Activated CD4-positive, alpha-beta memory T cell treated with anti-CD3 and anti-CD28 coated beads for 36 hours (primary cell): ENCODE data around the gene E2F2. TPM values are rescaled to one million over a fixed set of nuclear protein-coding genes. Genes with fewer than 3 reads are reported as not detected.
A peak's percentile ranks its signal among the peaks of the same experiment; 100 is the strongest.

Source experiments
- CTCF ChIA-PET: fragments of 350-600 bp; sonication (Branson Sonifier 250); formaldehyde crosslinking; loops from one replicate; lab custom pipeline; 2021; ENCODE audit warnings: antibody characterized with exemption, inconsistent platforms; lab: Charles Lee
- POLR2A ChIA-PET: fragments of 350-600 bp; sonication (Branson Sonifier 250); formaldehyde crosslinking; loops from one replicate; lab custom pipeline; 2021; ENCODE audit warnings: antibody characterized with exemption; lab: Charles Lee
- DNase-seq: peaks from one replicate; pipeline ENCODE4 v3.0.0-alpha.2; 2020
- H3K27ac Mint-ChIP-seq: one replicate; pipeline ENCODE4 v1.8.0; 2021; ENCODE audit warnings: mixed read lengths
- H3K27me3 Mint-ChIP-seq: one replicate; pipeline ENCODE4 v1.8.0; 2021; ENCODE audit warnings: mixed read lengths
- H3K36me3 Mint-ChIP-seq: one replicate; pipeline ENCODE4 v1.8.0; 2021; ENCODE audit warnings: mixed read lengths
- H3K4me1 Mint-ChIP-seq: one replicate; pipeline ENCODE4 v1.8.0; 2021; ENCODE audit warnings: low read depth, mixed read lengths
- H3K4me3 Mint-ChIP-seq: one replicate; pipeline ENCODE4 v1.8.0; 2021; ENCODE audit warnings: mild to moderate bottlenecking, mixed read lengths
- H3K9me3 Mint-ChIP-seq: one replicate; pipeline ENCODE4 v1.8.0; 2021; ENCODE audit warnings: mixed read lengths
- intact Hi-C: fragments of 100-400 bp; cut with micrococcal nuclease; formaldehyde crosslinking; loops from one replicate; pipeline ENCODE4 v1.15.1; 2023
- total RNA-seq, 2 experiments: library from RNA; stranded (reverse); gene quantifications; one replicate each; pipeline ENCODE4 v1.2.3, GENCODE V29; 2021

Gene E2F2
- total RNA-seq, 2 experiments from 2014 or later, result 22.1 to 26.3 TPM

DNA sequence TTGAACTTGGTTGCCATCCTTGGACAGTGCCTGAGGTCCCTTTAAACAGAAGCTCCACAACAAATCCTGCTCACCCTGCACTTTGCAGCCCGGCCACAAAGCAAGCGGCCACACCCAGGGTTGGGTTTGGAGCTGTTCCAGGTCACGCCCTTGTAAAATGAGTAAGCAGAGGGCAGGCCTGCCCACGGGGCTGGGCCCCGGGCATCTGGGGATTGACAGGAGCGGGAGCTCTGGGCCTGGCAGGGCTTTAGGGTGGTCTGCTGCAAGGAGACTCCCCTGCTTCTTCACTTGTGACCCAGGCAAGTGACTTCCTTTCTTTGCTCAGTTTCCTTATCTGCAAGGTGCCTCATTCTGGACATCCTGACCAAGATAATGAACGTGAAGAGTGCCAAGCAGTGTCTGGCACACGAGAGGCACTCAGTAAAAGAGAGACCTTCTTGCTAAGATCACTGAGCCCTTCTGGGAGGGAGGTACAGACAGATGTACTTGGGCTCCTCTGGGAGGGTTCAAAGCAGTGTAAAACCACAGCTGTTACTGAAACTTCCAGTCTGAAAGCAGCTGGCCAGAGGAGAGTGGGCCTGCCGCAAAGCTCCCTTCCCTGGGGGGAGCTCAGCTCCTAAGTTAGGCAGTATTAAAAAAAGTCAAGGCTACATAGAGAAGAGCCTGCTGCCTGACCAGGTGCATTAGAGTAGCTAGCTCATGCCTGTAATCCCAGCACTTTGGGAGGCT is 2.6 kb downstream of the E2F2 start:
- no peaks in the 10 kb centered on the region for H3K27me3 Mint-ChIP-seq
- H3K4me1 Mint-ChIP-seq, result peaks cover 75% of the 10 kb centered on the region
- intact Hi-C loops, result no loop called here

DNA sequence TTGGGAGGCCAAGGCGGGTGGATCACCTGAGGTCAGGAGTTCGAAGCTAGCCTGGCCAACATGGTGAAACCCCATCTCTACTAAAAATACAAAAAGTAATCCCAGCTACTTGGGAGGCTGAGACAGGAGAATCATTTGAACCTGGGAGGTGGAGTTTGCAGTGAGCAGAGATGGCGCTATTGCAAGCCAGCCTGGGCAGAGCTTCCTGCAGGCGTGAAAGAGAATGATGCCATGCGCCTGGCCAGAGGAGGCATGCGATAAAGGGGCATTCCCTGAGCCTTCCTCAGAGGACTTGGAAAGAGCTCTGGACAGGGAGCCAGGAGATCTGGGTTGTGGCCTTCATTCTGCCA is 3.2 kb downstream of the E2F2 start:
- CTCF ChIA-PET, result interaction anchor here (1.1 to 11.2 kb wide), 12 partner anchors 9 to 110 kb away, joined by 3 to 170 read pairs (median 6); partner anchors contain the start of gene ASAP3
- POLR2A ChIA-PET, result interaction anchor here (1.0 to 1.9 kb wide), 2 partner anchors 12 to 20 kb away, joined by 3 to 5 read pairs; no protein-coding TSS in a partner anchor
- H3K9me3 Mint-ChIP-seq, result no peaks in the 10 kb centered on the region
- H3K27ac Mint-ChIP-seq, result no peak overlapping the region
- no peak for DNase-seq
- intact Hi-C loops, result no loop called here
- peak overlapping the region; percentile 85 for H3K4me3 Mint-ChIP-seq
- peaks cover 15% of the 10 kb centered on the region for H3K36me3 Mint-ChIP-seq
- peaks cover 75% of the 10 kb centered on the region for H3K4me1 Mint-ChIP-seq
- no peaks in the 10 kb centered on the region for H3K27me3 Mint-ChIP-seq

More for the DNA sequence above, 2.6 kb downstream of the E2F2 start:
- no peaks in the 10 kb centered on the region for H3K9me3 Mint-ChIP-seq
- H3K27ac Mint-ChIP-seq, result peak overlapping the region; percentile 61
- POLR2A ChIA-PET, result interaction anchor here (1.0 to 1.9 kb wide), 2 partner anchors 12 to 21 kb away, joined by 3 to 5 read pairs; no protein-coding TSS in a partner anchor
- peak overlapping the region; percentile 85 for H3K4me3 Mint-ChIP-seq
- peaks cover 14% of the 10 kb centered on the region for H3K36me3 Mint-ChIP-seq
- CTCF ChIA-PET, result interaction anchor here (1.1 to 11.2 kb wide), 12 partner anchors 9 to 109 kb away, joined by 3 to 170 read pairs (median 6); partner anchors contain the start of gene ASAP3
- peak; percentile 91 for DNase-seq

- no peak for DNase-seq
- Mint-ChIP-seq H3K27ac (no peak overlapping the region), H3K9me3 (no peaks in the 10 kb centered on the region), H3K36me3 (peaks cover 19% of the 10 kb centered on the region), H3K27me3 (no peaks in the 10 kb centered on the region), H3K4me1 (peaks cover 76% of the 10 kb centered on the region), H3K4me3 (no peak overlapping the region)
- intact Hi-C loops, result no loop called here
- POLR2A ChIA-PET, result interaction anchor here (1.9 kb wide), 1 partner anchor 20 kb away, joined by 5 read pairs; no protein-coding TSS in a partner anchor
- CTCF ChIA-PET, result interaction anchor here (1.2 to 11.2 kb wide), 10 partner anchors 8 to 110 kb away, joined by 3 to 170 read pairs (median 6); partner anchors contain the start of gene ASAP3
Observed at GRCh38 chr1:23527366-23527765, 3.7 kb downstream of the E2F2 start.

DNA sequence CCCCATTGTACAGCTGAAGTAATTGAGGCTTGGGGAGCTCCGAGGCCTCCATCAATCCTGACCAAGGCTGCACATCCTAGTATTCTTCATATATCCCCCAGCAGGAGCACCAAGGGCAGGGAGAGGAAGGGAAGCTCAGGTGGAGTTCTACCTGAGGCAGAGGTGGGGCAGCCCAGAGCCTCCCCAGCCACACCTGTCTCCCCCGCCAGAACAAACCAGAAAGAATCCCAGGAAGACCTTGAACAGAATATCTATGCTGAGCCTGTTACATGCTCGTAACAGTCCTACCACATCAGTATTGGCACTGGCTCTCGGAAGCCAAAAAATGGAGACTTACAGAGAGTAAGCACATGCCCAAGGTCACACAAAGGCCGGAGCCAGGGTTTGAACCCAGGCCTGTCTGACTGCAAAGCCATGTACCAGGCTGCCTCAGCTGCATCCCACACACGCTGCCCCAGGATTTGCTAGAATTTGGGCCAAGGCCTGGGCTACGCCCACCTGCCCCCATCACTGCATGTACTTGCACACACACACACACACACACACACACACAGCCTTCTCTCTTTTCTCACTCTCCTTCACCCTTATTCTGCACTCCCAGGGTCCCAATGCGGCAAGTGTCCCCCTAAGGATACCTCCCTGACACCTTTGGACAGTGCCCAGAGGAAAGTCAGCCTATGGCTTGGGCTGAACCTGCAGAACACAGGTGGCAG is 4.5 kb downstream of the E2F2 start:
- H3K4me1 Mint-ChIP-seq, result peaks cover 67% of the 10 kb centered on the region
- no peak for DNase-seq
- no peak overlapping the region for H3K27ac Mint-ChIP-seq
- no peaks in the 10 kb centered on the region for H3K27me3 Mint-ChIP-seq
- no peak overlapping the region for H3K4me3 Mint-ChIP-seq
- ChIA-PET POLR2A (interaction anchor here (1.5 kb wide), 1 partner anchor 32 kb away, joined by 3 read pairs; no protein-coding TSS in a partner anchor), CTCF (interaction anchor here (1.9 to 11.2 kb wide), 4 partner anchors 13 to 111 kb away, joined by 7 to 170 read pairs (median 42); no protein-coding TSS in a partner anchor)
- peaks cover 28% of the 10 kb centered on the region for H3K36me3 Mint-ChIP-seq
- no peaks in the 10 kb centered on the region for H3K9me3 Mint-ChIP-seq
- intact Hi-C loops, result no loop called here

DNA sequence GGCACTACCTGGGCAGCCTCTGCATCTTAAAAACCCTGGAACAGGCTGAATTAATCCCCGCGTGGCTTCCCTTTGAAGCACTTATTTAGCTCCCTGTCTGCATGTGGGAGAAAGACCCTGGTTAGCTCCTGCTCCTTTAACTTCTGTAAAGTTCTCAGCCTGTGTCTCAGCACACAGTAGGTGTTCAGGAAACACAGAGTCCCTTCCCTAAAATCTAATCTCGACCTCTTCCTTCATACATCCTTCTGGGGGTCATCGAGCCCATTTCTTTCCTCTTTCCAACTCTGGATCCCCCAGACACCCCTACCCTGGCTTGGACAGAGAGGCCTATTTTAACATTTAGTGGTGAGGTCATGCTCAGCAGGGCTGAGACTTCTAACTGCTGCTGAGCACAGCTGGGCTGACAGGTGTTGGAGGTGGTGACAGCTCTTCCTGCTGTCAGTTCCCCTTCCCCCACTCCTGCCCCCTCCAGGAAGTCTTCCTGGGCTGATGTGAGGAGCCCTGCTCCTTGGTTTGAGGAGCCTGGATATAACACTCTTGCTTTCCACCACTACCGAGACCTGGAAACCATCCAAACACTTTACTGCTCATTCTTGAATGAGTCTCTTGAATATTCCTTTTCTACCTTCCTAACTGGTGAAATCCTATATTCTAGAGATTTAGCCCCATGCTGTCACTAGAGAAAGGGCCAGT is 5.3 kb downstream of the E2F2 start:
- Mint-ChIP-seq H3K4me1 (peaks cover 62% of the 10 kb centered on the region), H3K4me3 (peak overlapping the region; percentile 6), H3K36me3 (peaks cover 32% of the 10 kb centered on the region), H3K27ac (peak overlapping the region; percentile 32), H3K27me3 (no peaks in the 10 kb centered on the region), H3K9me3 (no peaks in the 10 kb centered on the region)
- peak; percentile 31 for DNase-seq
- CTCF ChIA-PET, result interaction anchor here (0.7 to 11.2 kb wide), 7 partner anchors 8 to 112 kb away, joined by 3 to 170 read pairs (median 4); no protein-coding TSS in a partner anchor
- intact Hi-C loops, result no loop called here
- POLR2A ChIA-PET, result interaction anchor here (1.1 to 1.7 kb wide), 3 partner anchors 10 to 32 kb away, joined by 3 to 4 read pairs (median 4); no protein-coding TSS in a partner anchor

DNA sequence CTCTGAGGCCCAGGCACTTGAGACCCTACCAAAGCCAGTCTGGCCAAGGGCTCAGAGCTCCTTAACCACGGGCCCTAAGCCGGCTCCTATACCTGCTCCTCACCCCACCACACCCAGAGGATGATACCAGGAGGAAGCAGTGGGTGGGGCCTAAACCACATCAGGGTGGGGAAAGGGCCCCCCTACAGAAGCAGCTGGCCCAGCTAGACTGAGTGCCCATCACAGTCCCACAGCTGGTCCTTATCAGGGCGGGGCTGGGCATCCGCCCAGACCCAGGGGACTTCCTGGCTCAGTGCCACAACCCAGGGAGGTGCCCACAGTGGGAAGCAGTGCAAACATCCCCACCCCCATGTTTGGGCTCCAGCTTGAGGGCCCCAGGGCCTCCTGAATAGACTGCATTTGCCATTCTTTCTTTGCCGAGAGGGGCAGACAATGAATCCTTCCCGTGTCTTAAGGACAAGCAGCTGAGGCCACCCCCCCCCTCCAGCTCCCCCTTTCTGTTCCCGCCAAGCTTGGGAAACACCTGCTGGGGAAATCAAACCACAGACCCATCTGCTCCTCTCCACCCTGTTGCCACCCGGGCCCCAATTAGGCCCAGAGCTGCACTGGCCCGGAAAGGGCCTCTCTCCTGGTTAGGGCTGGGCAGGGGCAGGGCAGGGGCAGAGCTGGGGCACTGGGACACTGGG is 6.2 kb downstream of the E2F2 start:
- CTCF ChIA-PET, result interaction anchor here (0.7 to 11.2 kb wide), 7 partner anchors 9 to 113 kb away, joined by 3 to 170 read pairs (median 4); no protein-coding TSS in a partner anchor
- intact Hi-C loops, result no loop called here
- Mint-ChIP-seq H3K4me1 (peaks cover 62% of the 10 kb centered on the region), H3K27me3 (no peaks in the 10 kb centered on the region), H3K9me3 (no peaks in the 10 kb centered on the region), H3K4me3 (no peak overlapping the region), H3K36me3 (peaks cover 32% of the 10 kb centered on the region), H3K27ac (peak overlapping the region; percentile 33)
- POLR2A ChIA-PET, result interaction anchor here (1.1 to 1.7 kb wide), 3 partner anchors 9 to 17 kb away, joined by 4 read pairs; no protein-coding TSS in a partner anchor
- DNase-seq, result peak; percentile 38

GRCh38 chr1:23524163-23524562 is 6.9 kb downstream of the E2F2 start:
- CTCF ChIA-PET, result interaction anchor here (1.3 to 11.2 kb wide), 5 partner anchors 10 to 113 kb away, joined by 4 to 170 read pairs (median 11); no protein-coding TSS in a partner anchor
- H3K36me3 Mint-ChIP-seq, result peaks cover 29% of the 10 kb centered on the region
- no peak for DNase-seq
- no peak overlapping the region for H3K27ac Mint-ChIP-seq
- POLR2A ChIA-PET, result interaction anchor here (1.4 to 1.7 kb wide), 2 partner anchors 8 to 9 kb away, joined by 4 read pairs; no protein-coding TSS in a partner anchor
- H3K4me1 Mint-ChIP-seq, result peaks cover 56% of the 10 kb centered on the region
- no peaks in the 10 kb centered on the region for H3K27me3 Mint-ChIP-seq
- no peaks in the 10 kb centered on the region for H3K9me3 Mint-ChIP-seq
- intact Hi-C loops, result no loop called here
- no peak overlapping the region for H3K4me3 Mint-ChIP-seq

GRCh38 chr1:23522244-23522982 is 8.6 kb downstream of the E2F2 start:
- POLR2A ChIA-PET, result no interaction called here
- intact Hi-C loops, result loop anchor here (1.0 kb wide), 1 partner anchor 11 kb away; no protein-coding TSS in a partner anchor
- Mint-ChIP-seq H3K9me3 (no peaks in the 10 kb centered on the region), H3K36me3 (peaks cover 39% of the 10 kb centered on the region), H3K4me1 (peaks cover 39% of the 10 kb centered on the region), H3K27ac (no peak overlapping the region), H3K4me3 (no peak overlapping the region), H3K27me3 (no peaks in the 10 kb centered on the region)
- CTCF ChIA-PET, result interaction anchor here (0.6 to 2.6 kb wide), 5 partner anchors 11 to 154 kb away, joined by 3 to 24 read pairs (median 4); no protein-coding TSS in a partner anchor
- DNase-seq, result peak; percentile 34

DNA sequence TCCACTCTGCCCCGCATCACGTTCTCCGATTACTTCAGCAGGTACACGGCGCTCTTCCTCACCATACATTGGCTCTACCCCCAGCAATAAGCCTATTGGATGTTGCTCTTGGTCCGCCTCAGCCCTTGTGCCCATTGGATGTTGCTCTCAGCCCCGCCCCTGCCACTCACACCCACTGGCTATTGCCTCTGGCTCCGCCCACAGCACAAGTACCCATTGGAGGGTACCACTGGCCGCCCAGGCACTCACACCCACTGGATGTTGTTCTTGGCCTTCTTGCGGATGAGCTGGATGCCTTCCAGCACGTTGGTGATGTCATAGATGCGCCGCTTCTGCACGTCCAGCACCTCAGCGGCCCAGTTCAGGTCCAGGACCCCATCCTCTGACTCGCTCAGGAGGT is 9.4 kb downstream of the E2F2 start:
- ChIA-PET CTCF (interaction anchor here (2.6 kb wide), 1 partner anchor 24 kb away, joined by 24 read pairs; no protein-coding TSS in a partner anchor), POLR2A (no interaction called here)
- no peak overlapping the region for H3K4me3 Mint-ChIP-seq
- H3K4me1 Mint-ChIP-seq, result peaks cover 31% of the 10 kb centered on the region
- peaks cover 46% of the 10 kb centered on the region for H3K36me3 Mint-ChIP-seq
- H3K9me3 Mint-ChIP-seq, result no peaks in the 10 kb centered on the region
- DNase-seq, result no peak
- intact Hi-C loops, result no loop called here
- no peaks in the 10 kb centered on the region for H3K27me3 Mint-ChIP-seq
- no peak overlapping the region for H3K27ac Mint-ChIP-seq

- Mint-ChIP-seq H3K36me3 (peaks cover 59% of the 10 kb centered on the region), H3K4me1 (peaks cover 2% of the 10 kb centered on the region), H3K27ac (no peak overlapping the region), H3K9me3 (no peaks in the 10 kb centered on the region), H3K4me3 (no peak overlapping the region), H3K27me3 (no peaks in the 10 kb centered on the region)
- intact Hi-C loops, result no loop called here
- POLR2A ChIA-PET, result no interaction called here
- DNase-seq, result no peak
- CTCF ChIA-PET, result interaction anchor here (0.8 to 6.2 kb wide), 2 partner anchors 12 to 21 kb away, joined by 3 to 45 read pairs; no protein-coding TSS in a partner anchor
Observed at GRCh38 chr1:23517581-23517980, 13.5 kb downstream of the E2F2 start.
